ENCODE data around the gene NTN4. TPM values are rescaled to one million over a fixed set of nuclear protein-coding genes. Genes with fewer than 3 reads are reported as not detected.

NTN4 gene
- total RNA-seq, 4 donors from 2014 or later: 11.1 to 21.0 (median 16.1) TPM

DNA sequence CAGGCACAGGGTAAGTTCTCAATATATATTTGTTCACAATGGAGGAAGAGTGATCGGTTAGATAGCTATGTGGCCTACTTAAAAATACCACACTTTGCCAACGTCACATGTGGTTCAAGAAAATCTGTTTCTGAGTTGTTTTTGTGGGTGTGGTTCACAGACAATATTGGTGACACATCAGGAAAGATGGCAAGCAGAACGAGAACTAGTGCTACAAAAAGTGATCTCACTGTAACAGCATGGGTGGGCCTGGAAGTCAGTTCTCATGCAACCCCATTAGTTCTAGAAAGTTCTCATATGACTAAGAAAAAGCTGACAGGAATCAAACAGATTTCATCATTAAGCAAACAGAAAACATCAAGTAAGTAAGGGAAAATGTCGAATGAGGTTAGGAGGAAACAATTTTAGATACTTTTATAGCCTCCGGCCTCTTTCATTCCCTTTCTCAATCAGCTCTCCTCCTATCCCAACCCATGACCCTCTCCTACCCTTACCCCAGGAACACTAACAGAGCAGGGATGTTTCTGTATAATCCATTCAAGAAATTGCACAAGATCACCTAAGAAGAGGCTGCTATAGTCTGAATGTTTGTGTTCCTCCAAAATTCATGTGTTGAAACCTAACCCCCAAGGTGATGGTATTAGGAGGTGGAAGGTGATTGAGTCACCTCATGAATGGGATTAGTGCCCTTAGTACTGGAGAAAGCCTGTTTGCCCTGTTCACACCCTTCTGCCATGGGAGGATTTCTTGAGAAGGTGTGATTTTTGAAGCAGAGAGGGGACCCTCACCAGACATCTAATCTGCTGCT, 15.5 kb upstream of the NTN4 start:
- no peak for DNase-seq
- Histone ChIP-seq H3K27ac (no peak overlapping the region), H3K9me3 (no peaks in the 10 kb centered on the region), H3K27me3 (no peaks in the 10 kb centered on the region), H3K4me3 (replicated peaks in 1 of 3) (no peak overlapping the region), H3K4me1 (no peaks in the 10 kb centered on the region), H3K36me3 (no peaks in the 10 kb centered on the region)
- 65 to 83% methylated on average over 5 of the region's 5 CpGs for WGBS, 2 donors
- intact Hi-C loops (cut with DNase I): no loop called here
- no peak for TF ChIP-seq POLR2A (IDR thresholded peaks at IDR 0.05)
- TF ChIP-seq, protein P1, sequence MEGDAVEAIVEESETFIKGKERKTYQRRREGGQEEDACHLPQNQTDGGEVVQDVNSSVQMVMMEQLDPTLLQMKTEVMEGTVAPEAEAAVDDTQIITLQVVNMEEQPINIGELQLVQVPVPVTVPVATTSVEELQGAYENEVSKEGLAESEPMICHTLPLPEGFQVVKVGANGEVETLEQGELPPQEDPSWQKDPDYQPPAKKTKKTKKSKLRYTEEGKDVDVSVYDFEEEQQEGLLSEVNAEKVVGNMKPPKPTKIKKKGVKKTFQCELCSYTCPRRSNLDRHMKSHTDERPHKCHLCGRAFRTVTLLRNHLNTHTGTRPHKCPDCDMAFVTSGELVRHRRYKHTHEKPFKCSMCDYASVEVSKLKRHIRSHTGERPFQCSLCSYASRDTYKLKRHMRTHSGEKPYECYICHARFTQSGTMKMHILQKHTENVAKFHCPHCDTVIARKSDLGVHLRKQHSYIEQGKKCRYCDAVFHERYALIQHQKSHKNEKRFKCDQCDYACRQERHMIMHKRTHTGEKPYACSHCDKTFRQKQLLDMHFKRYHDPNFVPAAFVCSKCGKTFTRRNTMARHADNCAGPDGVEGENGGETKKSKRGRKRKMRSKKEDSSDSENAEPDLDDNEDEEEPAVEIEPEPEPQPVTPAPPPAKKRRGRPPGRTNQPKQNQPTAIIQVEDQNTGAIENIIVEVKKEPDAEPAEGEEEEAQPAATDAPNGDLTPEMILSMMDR (IDR thresholded peaks at IDR 0.05): no peak

DNA sequence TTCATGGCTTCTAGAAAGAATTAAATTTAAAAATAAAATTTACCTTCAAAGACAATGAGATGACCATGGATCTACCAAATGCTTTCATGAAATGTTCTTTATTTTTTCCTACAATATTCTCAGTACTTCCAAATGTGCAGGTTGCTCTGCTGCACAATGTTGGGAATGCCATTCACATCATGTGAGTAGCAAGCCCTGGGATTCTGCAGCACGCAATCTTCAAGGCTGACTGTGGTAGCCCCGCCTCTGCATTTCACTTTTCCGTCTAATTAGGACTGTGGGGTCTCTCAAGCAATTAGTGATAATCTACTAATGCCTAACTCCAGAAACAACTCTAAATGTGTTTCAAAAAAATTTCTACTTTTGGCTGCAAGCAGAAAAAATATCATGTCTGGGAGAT, 13.7 kb upstream of the NTN4 start:
- no peak for DNase-seq
- H3K9me3 ChIP-seq: no peaks in the 10 kb centered on the region
- H3K27ac ChIP-seq: no peak overlapping the region
- H3K4me1 ChIP-seq: no peaks in the 10 kb centered on the region
- 76 to 94% methylated on average over 3 of the region's 3 CpGs for WGBS, 2 donors
- TF ChIP-seq POLR2A (IDR thresholded peaks at IDR 0.05): no peak
- TF ChIP-seq, protein P1 (IDR thresholded peaks at IDR 0.05): no peak
- H3K36me3 ChIP-seq: no peaks in the 10 kb centered on the region
- H3K4me3 ChIP-seq (replicated peaks in 1 of 3): no peak overlapping the region
- no peaks in the 10 kb centered on the region for H3K27me3 ChIP-seq
- intact Hi-C loops (cut with DNase I): no loop called here

DNA sequence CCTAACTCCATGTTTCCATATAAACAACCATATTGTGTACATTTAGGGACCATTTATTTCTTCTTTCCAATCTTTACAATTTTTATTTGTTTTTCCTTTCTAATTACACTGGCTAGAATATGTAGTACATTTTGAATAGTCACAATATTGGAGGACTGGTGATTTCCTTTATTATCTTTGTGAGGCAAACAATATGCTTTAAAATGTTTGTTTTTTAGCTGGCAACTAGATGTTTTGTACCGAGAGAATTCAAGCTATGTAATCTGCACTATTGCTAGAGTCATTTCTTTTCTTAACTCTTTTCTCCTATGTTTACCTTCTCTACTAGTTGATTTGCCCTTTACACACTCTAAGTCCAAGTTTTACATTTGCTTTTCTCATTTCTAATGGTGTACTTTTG, 13.3 kb upstream of the NTN4 start:
- no peak for DNase-seq
- WGBS, 2 donors: 80 to 84% methylated on average over 1 of the region's 1 CpG
- Histone ChIP-seq H3K27ac (no peak overlapping the region), H3K9me3 (no peaks in the 10 kb centered on the region), H3K4me1 (no peaks in the 10 kb centered on the region), H3K27me3 (no peaks in the 10 kb centered on the region), H3K36me3 (no peaks in the 10 kb centered on the region), H3K4me3 (replicated peaks in 1 of 3) (no peak overlapping the region)
- intact Hi-C loops (cut with DNase I): no loop called here
- TF ChIP-seq POLR2A (IDR thresholded peaks at IDR 0.05): no peak
- TF ChIP-seq, protein P1 (IDR thresholded peaks at IDR 0.05): no peak

DNA sequence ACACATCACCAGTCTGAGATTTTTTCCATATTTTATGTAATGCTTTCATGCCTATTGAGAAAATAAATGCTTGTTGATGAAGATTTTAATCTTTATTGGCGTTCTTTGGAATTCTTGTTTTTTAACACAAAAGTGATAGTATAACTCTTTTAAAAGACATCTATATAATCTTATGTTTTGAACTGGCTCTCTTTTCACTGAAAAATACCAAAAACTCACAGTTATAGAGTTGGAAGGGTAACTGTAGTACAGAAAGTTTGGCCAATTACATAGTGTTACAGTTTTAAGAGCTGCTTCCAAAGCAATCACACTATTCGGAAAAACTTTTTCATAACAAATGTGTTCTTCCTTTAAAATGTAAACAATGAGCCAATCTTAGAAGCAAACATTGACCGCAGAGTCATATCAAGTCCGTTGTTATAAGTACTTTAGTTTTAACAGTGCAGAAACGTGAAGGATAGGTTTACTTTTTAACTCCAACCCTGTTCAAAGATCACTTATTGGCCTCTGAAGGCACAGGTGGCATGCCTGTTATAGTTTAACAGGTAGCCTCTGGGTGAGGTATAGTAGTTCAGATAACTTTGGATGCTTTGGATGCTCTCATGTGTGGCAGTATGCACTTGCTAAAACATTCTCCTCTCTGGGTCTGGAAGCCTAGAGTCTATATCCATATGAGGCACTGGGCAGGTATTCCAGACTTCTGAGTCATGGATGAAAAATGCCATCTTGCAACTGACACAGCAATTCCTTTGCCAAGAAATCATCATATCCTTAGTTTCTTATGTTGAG, 12.1 kb upstream of the NTN4 start:
- Histone ChIP-seq H3K9me3 (no peaks in the 10 kb centered on the region), H3K27me3 (no peaks in the 10 kb centered on the region), H3K4me1 (no peaks in the 10 kb centered on the region), H3K4me3 (replicated peaks in 1 of 3) (no peak overlapping the region), H3K27ac (no peak overlapping the region), H3K36me3 (no peaks in the 10 kb centered on the region)
- TF ChIP-seq POLR2A (IDR thresholded peaks at IDR 0.05): no peak
- TF ChIP-seq, protein P1 (IDR thresholded peaks at IDR 0.05): no peak
- 50 to 51% methylated on average over 5 of the region's 5 CpGs for WGBS, 2 donors
- intact Hi-C loops (cut with DNase I): no loop called here
- no peak for DNase-seq

DNA sequence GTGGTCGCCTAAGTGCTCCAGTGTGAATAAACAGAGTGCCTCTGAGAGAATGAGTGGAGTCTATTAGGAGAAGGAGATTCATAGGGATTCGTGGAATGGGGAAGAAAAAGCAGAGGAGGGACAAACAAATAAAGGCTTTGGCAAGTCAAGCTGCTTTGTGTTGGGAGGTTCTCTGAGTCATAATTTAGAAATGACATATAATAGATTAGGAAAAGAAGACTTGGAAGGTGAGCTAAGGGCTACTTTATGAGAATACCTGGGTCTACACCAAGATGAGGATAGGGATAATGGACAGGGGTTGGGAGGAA, 6.4 kb upstream of the NTN4 start:
- Histone ChIP-seq H3K27ac (no peak overlapping the region), H3K4me1 (peaks cover 0 to 6% of the 10 kb centered on the region in 2 donors), H3K36me3 (no peaks in the 10 kb centered on the region), H3K4me3 (replicated peaks in 1 of 3) (no peak overlapping the region), H3K9me3 (no peaks in the 10 kb centered on the region), H3K27me3 (no peaks in the 10 kb centered on the region)
- intact Hi-C loops (cut with DNase I): no loop called here
- TF ChIP-seq, protein P1 (IDR thresholded peaks at IDR 0.05): no peak
- no peak for TF ChIP-seq POLR2A (IDR thresholded peaks at IDR 0.05)
- WGBS, 2 donors: 73 to 84% methylated on average over 2 of the region's 2 CpGs
- DNase-seq: no peak
